GM18505 (cell line): Measurements from ENCODE around the gene APOE.
"Not testable (repeated sequence)": the region's sequence is repeated elsewhere in the genome, so short reads cannot be mapped to it uniquely, and the experiment has no call there.

Source experiments
- ATAC-seq: cut with Tn5 transposase; IDR thresholded peaks from one replicate; pipeline ENCODE4 v1.9.1; 2021; ENCODE audit not compliant: unreplicated experiment
- POLR2A ChIP-seq: IDR thresholded peaks from 4 replicates; pipeline ENCODE4 v1.6.1; 2011; ENCODE audit warnings: borderline replicate concordance; ENCODE audit not compliant: insufficient read depth, insufficient read length; ENCODE audit errors: extremely low read depth

APOE gene

GRCh38 chr19:44905437-44906160 is at the start of gene APOE:
APOE (plus strand) TSS chr19:44905796; CDS start chr19:44906625, 829 bp downstream.
- no peak for TF ChIP-seq POLR2A
- no peak for ATAC-seq

- ATAC-seq = no peak
- TF ChIP-seq POLR2A = no peak
These were observed 49.0 kb upstream of the APOE start for GRCh38 chr19:44856421-44857083.

GRCh38 chr19:44857837-44858236 is 47.8 kb upstream of the APOE start:
- no peak for ATAC-seq
- TF ChIP-seq POLR2A = no peak

GRCh38 chr19:44861576-44861975 is 44.0 kb upstream of the APOE start:
- not testable (repeated sequence) for ATAC-seq

- no peak for TF ChIP-seq POLR2A
- no peak for ATAC-seq
These were observed 41.6 kb upstream of the APOE start for GRCh38 chr19:44863990-44864389.

GRCh38 chr19:44865196-44865767 is 40.3 kb upstream of the APOE start:
- TF ChIP-seq POLR2A = no peak
- ATAC-seq = no peak

- no peak for ATAC-seq
- no peak for TF ChIP-seq POLR2A
These were observed 38.9 kb upstream of the APOE start for GRCh38 chr19:44866664-44867063.

GRCh38 chr19:44867578-44867977 is 38.0 kb upstream of the APOE start:
- TF ChIP-seq POLR2A = no peak
- no peak for ATAC-seq

- no peak for ATAC-seq
- no peak for TF ChIP-seq POLR2A
These were observed 35.7 kb upstream of the APOE start for GRCh38 chr19:44869733-44870470.

GRCh38 chr19:44871809-44872208 is 33.8 kb upstream of the APOE start:
- no peak for ATAC-seq
- TF ChIP-seq POLR2A = no peak

- TF ChIP-seq POLR2A = no peak
These were observed 32.9 kb upstream of the APOE start for GRCh38 chr19:44872661-44873060.

GRCh38 chr19:44874317-44874716 is 31.3 kb upstream of the APOE start:
- no peak for ATAC-seq
- no peak for TF ChIP-seq POLR2A

More at GRCh38 chr19:44872661-44873060, 32.9 kb upstream of the APOE start:
- no peak for ATAC-seq

- no peak for TF ChIP-seq POLR2A
- no peak for ATAC-seq
These were observed 29.7 kb upstream of the APOE start for GRCh38 chr19:44875666-44876451.

- TF ChIP-seq POLR2A = no peak
- ATAC-seq = no peak
These were observed 28.6 kb upstream of the APOE start for GRCh38 chr19:44876930-44877535.
